ENCODE results near the gene HLA-B.

- TF ChIP-seq EZH2 (IDR thresholded peaks at IDR 0.05) (no peak), POLR2AphosphoS5 (IDR thresholded peaks at IDR 0.05; ENCODE audit: borderline replicate concordance, low read depth, low read length) (no peak), FOXP2 (optimal IDR thresholded peaks at IDR 0.05; ENCODE audit: control extremely low read depth, extremely low read length, insufficient read depth) (no peak)
Observed at GRCh38 chr6:31308845-31309175, 48.2 kb downstream of the HLA-B start.

All from SK-N-MC (cell line).